Fibroblast of skin of right quadriceps (primary cell): ENCODE data around the gene SHTN1.
A peak's percentile ranks its signal among the peaks of the same experiment; 100 is the strongest.

Source experiments
- DNase-seq: peaks from one replicate; pipeline ENCODE4 v3.0.0-alpha.2; 2013

Gene SHTN1

GRCh38 chr10:117005026-117005526, at the start of gene SHTN1:
SHTN1 (minus strand) TSS chr10:117005187; CDS start chr10:117005079, 108 bp downstream.
- peak; percentile 41 for DNase-seq

GRCh38 chr10:117053482-117053881, 48.5 kb upstream of the SHTN1 start:
- no peak for DNase-seq

- no peak for DNase-seq
Measured at GRCh38 chr10:117047947-117048346, 43.0 kb upstream of the SHTN1 start.

GRCh38 chr10:117016266-117016665, 11.3 kb upstream of the SHTN1 start:
- no peak for DNase-seq

GRCh38 chr10:117014835-117015234, 9.8 kb upstream of the SHTN1 start:
- no peak for DNase-seq

- peak; percentile 64 for DNase-seq
Measured at GRCh38 chr10:117007080-117007479, 2.1 kb upstream of the SHTN1 start.

GRCh38 chr10:117005527-117006055, 604 bp upstream of the SHTN1 start:
- DNase-seq: peak; percentile 4

GRCh38 chr10:117004227-117005025, 561 bp downstream of the SHTN1 start:
- DNase-seq: peak; percentile 15

GRCh38 chr10:117003336-117003735, 1.7 kb downstream of the SHTN1 start:
- DNase-seq: no peak

GRCh38 chr10:117002206-117002605, 2.8 kb downstream of the SHTN1 start:
- no peak for DNase-seq

- no peak for DNase-seq
Measured at GRCh38 chr10:117001144-117001543, 3.8 kb downstream of the SHTN1 start.

GRCh38 chr10:117000580-117000979, 4.4 kb downstream of the SHTN1 start:
- no peak for DNase-seq

GRCh38 chr10:116998172-116998571, 6.8 kb downstream of the SHTN1 start:
- DNase-seq: no peak

GRCh38 chr10:116997015-116997414, 8.0 kb downstream of the SHTN1 start:
- no peak for DNase-seq

- no peak for DNase-seq
Measured at GRCh38 chr10:116995648-116996047, 9.3 kb downstream of the SHTN1 start.

- no peak for DNase-seq
Measured at GRCh38 chr10:116994113-116994890, 10.7 kb downstream of the SHTN1 start.

GRCh38 chr10:116993610-116994009, 11.4 kb downstream of the SHTN1 start:
- no peak for DNase-seq

- no peak for DNase-seq
Measured at GRCh38 chr10:116992183-116992582, 12.8 kb downstream of the SHTN1 start.

- no peak for DNase-seq
Measured at GRCh38 chr10:116990276-116990800, 14.6 kb downstream of the SHTN1 start.

- no peak for DNase-seq
Measured at GRCh38 chr10:116989439-116989838, 15.5 kb downstream of the SHTN1 start.

- DNase-seq: no peak
Measured at GRCh38 chr10:116988311-116988710, 16.7 kb downstream of the SHTN1 start.

GRCh38 chr10:116985611-116986010, 19.4 kb downstream of the SHTN1 start:
- DNase-seq: no peak
